Activated gamma-delta T cell treated with Interleukin-2 at 50 U/mL for 16 hours (primary cell): Measurements from ENCODE around the gene C19orf12.

Experiments used
- DNase-seq: peaks from one replicate; pipeline ENCODE4 v3.0.0-alpha.2; 2020

C19orf12 gene

DNA sequence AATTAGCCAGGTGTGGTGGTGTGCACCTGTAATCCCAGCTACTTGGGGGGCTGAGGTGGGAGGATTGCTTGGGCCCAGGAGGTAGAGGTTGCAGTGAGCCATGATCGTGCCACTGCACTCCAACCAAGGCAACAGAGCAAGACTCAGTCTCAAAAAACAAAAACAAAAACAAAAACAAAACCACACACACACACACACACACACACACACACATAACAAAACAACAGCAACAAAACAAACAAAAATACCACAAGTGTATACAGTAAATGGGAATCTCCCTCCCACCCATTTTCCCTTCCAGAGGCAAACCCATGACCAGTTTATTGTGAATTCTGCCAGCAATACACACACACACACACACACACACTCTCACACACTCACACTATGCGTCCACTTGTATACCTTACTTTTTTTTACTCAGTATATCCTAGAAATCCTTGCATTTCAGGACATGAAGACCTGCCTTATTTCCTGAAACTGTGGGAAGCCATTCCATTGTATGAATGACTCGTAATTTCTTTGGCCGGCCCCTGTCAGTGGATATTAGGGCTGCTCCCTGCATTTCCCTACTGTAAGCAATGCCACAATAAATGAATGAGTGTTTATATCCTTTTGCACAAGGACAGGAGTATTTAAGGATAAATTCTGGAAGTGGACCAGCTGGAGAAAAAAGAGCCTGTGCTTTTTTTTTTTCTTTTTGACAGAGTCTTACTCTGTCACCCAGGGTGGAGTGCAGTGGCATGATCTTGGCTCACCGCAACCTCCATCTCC lies 56.7 kb downstream of the C19orf12 start:
- no peak for DNase-seq

DNA sequence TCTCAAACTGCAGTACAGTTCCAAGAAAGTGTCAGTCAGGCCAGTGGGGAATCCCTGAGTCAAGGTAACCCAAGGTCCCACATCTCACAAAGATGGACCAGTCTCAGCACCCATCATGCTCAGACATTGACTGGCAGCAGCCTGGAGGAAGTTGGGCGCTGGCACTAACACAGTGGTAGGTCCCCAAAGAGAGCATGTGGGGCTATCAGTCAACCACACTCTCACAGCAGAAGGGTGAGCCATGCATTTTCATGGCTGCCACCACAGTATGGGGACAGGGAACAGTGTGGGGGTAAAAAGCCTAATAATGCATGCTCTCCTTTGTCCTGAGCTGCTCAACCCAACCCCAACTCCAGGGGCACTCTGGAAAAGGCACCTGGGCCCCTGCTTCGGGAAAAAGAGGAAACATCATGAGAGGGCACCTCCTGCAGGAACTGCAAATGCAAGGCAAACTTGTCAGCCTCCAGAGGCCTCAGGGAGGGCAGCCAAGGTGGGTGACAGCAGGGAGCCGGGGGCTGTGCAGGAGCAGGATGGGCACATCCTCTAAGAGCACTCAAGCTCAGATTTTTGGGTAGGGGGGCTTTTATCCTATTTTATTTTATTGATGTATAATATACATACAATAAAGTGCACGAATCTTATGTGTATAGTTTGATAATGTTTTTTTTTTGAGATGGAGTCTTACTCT lies 59.3 kb downstream of the C19orf12 start:
- no peak for DNase-seq

DNA sequence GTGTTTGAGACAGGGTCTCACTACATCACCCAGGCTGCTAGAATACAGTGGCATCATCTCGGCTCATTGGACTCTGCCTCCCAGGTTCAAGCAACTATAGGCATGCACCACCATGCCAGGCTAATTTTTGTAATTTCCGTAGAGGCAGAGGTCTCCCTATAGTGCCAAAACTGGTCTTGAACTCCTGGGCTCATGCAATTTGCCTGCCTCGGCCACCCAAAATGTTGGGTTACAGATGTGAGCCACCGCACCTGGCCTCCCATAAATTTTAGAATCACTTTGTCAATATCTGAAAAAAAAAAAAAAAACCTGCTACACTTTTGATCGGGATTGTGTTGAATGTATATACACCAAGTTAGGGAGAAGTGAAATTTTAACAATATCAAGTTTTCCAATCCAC lies 61.7 kb downstream of the C19orf12 start:
- no peak for DNase-seq

DNA sequence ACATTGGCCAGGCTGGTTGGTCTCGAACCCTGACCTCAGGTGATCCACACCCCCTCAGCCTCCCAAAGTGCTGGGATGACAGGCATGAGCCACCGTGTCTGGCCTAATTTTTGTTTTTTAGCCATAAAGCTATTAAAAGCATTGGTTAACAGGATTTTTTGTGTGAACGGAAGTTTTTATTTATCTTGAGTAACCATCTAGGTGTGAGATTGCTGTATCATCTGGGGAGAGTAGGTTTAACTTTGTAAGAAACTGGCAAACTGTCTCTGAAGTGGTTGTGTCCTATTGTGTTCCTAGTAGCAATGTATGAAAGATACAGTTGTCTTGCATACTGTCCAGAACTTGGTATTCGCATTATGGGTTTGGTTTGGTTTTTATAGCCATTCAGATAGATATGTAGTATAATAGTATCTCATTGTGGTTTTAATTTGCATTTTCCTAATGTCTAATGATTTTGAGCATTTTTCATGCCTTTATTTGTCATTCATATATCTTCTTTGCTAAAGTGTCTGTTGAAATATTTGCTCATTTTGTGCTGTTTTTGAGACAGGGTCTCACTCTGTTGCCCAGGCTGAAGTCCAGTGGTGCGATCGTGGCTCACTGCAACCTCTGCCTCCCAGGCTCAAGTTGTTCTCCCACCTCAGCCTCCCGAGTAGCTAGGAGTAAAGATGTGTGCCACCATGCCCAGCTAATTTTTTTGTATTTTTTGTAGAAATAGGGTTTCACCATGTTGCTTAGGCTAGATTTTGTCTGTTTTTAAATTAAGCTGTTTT lies 63.3 kb downstream of the C19orf12 start:
- DNase-seq, result no peak

DNA sequence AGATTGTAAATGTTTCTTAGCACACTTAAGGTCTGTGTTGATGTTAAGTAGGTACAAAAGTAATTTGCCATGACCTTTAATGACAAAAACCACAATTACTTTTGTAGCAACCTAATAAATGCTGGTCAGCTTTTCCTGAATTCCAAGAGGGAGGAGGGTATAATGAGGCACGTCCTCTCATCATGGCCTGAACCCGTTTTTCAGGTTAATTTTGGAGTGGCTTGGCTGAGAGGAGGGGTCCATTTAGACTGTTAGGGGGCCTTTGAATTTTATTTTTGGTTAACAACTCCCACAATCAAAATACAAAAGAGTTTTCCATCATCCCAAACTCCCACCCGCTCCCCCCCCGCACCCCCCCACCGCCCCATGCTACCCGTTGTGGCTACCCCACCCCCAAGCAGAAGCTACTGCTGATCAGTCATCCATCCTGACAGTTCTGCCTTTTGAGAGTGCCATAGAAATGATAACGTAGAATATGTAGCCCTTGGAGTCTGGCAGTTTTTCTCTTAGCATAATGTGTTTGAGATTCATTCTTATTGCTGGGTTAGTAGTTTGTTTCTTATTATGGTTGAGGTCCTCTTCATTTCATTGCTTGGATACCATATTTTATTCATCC lies 64.2 kb downstream of the C19orf12 start:
- DNase-seq, result no peak
